Measurements from ENCODE around the gene SFI1.
"Not testable (repeated sequence)": the region's sequence is repeated elsewhere in the genome, so short reads cannot be mapped to it uniquely, and the experiment has no call there.

Gene SFI1

DNA sequence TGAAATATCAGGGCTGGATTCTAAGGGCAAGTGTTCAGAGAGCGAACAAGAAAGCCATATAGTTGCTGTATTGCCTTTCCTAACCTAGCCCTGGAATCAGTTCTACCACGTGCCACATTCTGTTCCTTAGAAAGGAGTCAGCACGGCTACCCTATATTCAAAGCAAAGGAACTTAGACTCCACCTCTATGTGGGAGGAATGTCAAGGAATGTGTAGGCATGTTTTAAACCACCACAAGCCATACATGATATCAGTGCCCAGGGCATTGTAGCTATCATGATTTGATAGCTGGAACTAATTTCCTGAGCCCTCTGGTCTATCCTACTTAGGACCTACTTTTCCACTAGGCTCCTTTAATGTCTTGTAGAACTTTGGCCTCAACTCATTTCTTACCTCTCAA is 4.2 kb upstream of the SFI1 start:
- TF ChIP-seq, protein P1, sequence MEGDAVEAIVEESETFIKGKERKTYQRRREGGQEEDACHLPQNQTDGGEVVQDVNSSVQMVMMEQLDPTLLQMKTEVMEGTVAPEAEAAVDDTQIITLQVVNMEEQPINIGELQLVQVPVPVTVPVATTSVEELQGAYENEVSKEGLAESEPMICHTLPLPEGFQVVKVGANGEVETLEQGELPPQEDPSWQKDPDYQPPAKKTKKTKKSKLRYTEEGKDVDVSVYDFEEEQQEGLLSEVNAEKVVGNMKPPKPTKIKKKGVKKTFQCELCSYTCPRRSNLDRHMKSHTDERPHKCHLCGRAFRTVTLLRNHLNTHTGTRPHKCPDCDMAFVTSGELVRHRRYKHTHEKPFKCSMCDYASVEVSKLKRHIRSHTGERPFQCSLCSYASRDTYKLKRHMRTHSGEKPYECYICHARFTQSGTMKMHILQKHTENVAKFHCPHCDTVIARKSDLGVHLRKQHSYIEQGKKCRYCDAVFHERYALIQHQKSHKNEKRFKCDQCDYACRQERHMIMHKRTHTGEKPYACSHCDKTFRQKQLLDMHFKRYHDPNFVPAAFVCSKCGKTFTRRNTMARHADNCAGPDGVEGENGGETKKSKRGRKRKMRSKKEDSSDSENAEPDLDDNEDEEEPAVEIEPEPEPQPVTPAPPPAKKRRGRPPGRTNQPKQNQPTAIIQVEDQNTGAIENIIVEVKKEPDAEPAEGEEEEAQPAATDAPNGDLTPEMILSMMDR (conservative IDR thresholded peaks at IDR 0.05; ENCODE audit: low read depth, low read length) = no peak
- no peak overlapping the region for H3K4me3 ChIP-seq (ENCODE audit: low read length)
- DNase-seq (ENCODE audit: low read depth) = no peak

DNA sequence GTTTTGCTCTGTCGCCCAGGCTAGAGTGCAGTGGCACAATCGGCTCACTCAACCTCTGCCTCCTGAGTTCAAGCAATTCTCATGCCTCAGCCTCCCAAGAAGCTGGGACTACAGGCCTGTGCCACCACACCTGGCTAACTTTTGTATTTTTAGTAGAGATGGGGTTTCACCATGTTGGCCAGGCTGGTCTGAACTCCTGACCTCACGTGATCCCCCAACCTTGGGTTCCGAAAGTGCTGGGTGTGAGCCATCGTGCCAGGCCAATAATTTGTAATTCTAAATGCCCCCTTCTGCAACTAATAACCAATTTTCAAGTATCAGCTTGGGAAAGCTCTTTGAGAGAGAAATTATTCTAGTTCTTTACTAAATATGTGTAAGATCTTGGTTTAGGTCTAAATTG is 3.0 kb upstream of the SFI1 start:
- not testable (repeated sequence) for H3K4me3 ChIP-seq (ENCODE audit: low read length); DNase-seq (ENCODE audit: low read depth)

DNA sequence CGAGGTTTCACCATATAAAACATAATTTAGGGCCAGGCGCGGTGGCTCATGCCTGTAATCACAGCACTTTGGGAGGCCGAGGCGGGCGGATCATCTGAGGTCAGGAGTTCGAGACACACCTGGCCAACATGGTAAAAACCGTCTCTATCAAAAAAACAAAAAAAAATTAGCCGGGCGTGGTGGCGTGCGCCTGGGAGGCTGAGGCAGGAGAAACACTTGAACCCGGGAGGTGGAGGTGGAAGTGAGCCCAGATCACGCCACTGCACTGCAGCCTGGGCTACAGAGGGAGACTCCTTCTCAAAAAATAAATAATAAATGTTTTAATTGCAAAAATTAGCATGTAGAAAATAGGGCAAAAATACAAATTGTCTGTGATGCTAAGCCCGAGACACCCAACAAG is 993 bp upstream of the SFI1 start:
- TF ChIP-seq, protein P1 (conservative IDR thresholded peaks at IDR 0.05; ENCODE audit: low read depth, low read length) = no peak
- no peak for DNase-seq (ENCODE audit: low read depth)
- H3K4me3 ChIP-seq (ENCODE audit: low read length) = peak overlapping the region; percentile 88

DNA sequence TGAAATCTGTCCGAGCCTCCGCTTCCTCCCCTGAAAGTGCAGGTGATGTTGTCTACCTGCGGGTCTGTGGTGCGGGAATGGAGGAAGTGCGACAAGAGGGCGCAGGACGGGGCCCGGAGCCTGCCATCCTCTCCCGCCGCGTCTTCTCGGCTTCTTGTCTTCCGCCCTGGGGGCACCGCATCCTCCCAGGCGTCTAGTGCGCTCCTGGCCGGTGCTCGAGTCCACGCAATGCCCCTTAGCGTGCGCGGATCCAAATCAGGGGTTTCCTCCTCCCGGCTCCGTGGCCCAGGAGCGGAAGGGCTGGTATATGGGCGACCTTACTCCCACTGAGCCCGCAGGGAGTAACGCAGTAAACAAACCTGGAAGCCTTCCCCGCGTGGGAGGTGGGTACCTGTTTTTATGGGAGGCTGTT is 405 bp downstream of the SFI1 start:
- no peak for DNase-seq (ENCODE audit: low read depth)
- peak overlapping the region; percentile 88 for H3K4me3 ChIP-seq (ENCODE audit: low read length)
- TF ChIP-seq, protein P1 (conservative IDR thresholded peaks at IDR 0.05; ENCODE audit: low read depth, low read length) = no peak

DNA sequence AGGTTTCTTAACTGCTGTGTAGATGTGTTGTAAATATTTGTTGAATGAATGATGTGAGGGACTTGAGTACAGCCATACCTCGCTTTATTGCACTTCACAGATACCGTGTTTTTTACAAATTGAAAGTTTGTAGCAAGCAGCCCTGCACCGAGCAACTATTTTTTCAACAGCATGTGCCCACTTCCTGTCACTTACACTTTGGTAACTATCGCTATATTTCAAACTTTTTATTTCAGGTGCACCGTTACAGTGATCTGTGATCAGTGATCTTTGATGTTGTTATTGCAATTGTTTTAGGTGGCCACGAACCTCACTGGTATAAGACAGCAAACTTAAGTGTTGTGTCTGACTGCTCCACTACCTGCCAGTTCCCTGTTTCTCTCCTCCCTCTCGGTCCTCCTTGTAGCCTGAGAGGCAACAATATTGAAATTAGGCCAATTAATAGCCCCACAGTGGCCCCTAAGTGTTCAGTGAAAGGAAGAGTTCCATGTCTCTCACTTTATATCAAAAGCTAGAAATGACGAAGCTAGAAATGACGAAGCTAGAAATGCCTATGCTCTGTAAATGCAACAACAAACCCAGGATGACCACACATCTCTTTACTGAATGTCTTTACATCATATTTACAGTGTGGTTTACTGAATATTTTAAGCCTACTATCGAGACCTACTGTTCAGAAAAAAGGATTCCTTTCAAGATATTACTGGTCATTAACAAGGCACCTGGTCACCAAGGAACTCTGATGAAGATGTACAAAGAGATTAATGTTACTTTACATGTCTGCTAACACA is 1.0 kb downstream of the SFI1 start:
- TF ChIP-seq, protein P1 (conservative IDR thresholded peaks at IDR 0.05; ENCODE audit: low read depth, low read length) = no peak
- H3K4me3 ChIP-seq (ENCODE audit: low read length) = peak overlapping the region; percentile 88
- no peak for DNase-seq (ENCODE audit: low read depth)

DNA sequence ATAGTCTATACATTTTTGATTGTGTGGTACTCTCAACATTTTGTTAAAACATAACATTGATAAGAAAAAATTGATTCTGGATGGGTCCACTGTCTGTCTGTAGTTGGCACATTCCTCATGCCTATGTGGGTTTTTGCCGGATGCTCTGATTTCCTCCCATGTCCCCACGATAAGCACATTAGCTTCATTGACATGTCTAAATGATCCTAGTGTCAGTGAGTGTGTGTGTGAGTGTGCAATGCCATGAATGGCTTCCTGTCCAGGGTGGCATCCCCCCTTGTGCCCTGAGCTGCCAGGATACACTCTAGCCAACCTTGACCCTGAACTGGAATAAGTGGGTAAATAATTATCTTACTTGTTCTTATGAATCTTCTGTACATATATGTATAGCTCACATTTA is 5.4 kb downstream of the SFI1 start:
- no peak overlapping the region for H3K4me3 ChIP-seq (ENCODE audit: low read length)
- DNase-seq (ENCODE audit: low read depth) = no peak
- TF ChIP-seq, protein P1 (conservative IDR thresholded peaks at IDR 0.05; ENCODE audit: low read depth, low read length) = no peak

DNA sequence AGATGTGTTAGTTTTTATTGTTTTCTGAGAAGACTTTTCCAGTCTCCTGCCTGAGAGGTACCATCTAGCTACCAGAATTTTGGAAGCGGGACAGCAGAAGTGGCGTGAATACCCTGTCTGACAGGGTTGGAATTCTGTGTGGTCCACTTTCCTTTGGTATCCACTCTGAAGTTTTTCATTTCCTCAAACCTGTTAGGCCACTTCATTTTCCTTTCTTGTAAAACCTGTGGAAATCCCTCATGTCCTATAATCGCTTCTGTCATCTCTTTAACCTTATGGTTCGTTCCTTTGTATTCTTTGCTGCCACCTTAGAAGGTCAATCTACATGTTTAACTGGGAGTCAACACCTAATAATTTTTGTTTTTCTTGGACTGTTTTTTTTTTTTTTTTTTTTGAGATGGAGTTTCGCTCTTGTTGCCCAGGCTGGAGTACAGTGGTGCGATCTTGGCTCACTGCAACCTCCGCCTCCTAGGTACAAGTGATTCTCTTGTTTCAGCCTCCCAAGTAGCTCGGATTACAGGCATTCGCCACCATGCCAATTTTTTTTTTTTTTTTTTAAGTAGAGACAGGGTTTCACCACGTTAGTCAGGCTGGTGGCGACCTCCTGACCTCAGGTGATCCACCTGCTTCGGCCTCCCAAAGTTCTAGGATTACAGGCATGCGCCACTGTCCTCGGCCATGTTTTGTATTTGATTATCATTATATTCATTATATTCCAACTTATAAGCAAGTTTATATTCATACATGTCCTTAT is 7.1 kb downstream of the SFI1 start:
- TF ChIP-seq, protein P1 (conservative IDR thresholded peaks at IDR 0.05; ENCODE audit: low read depth, low read length) = no peak
- no peak overlapping the region for H3K4me3 ChIP-seq (ENCODE audit: low read length)

More for the DNA sequence above, 7.1 kb downstream of the SFI1 start:
- DNase-seq (ENCODE audit: low read depth) = no peak

All from retinal pigment epithelial cell (primary cell).